GM21360 (cell line): Measurements from ENCODE around the gene GGT6.
"Not testable (repeated sequence)": the region's sequence is repeated elsewhere in the genome, so short reads cannot be mapped to it uniquely, and the experiment has no call there.

ENCODE experiments used
- ATAC-seq: cut with Tn5 transposase; IDR thresholded peaks from one replicate; pipeline ENCODE4 v1.9.1; 2021; ENCODE audit warnings: mild to moderate bottlenecking, moderate library complexity; ENCODE audit not compliant: unreplicated experiment

Gene GGT6

DNA sequence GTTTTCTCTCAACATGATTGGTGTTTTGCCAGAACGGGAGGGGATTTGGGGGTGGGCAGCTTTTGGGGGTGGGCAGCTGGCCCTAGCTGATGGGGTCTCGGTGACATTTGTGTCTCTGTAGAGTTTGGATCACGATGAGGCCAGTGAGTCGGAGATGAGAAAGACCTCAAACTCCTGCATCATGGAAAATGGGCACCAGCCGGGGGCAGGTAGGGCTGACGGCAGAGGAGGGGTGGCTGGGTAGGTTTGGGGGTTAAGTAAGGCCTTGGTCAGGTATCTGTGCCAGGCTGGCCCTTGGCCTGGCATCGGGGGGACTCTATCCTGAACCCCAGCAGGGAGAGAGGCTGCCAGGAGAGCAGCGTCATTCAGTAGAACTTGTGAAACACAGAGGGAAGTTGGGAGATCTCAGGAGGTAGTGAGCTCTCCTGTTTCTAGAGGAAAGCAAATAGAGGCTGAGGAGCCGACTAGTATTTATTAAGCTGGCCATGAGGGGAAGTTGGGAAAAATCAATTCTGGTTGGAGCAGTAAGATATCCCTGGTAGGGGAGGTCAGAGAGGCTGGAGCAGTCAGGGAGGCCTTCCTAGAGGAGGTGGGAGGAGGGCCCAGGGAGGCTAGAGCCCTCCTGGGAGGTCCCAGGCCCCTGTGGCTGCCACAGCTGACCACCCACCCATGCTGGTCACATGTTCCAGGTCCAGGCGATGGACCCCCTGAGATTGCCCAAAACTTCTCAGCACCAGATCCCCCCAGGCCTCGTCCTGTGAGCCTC, 32.0 kb upstream of the GGT6 start:
- no peak for ATAC-seq

DNA sequence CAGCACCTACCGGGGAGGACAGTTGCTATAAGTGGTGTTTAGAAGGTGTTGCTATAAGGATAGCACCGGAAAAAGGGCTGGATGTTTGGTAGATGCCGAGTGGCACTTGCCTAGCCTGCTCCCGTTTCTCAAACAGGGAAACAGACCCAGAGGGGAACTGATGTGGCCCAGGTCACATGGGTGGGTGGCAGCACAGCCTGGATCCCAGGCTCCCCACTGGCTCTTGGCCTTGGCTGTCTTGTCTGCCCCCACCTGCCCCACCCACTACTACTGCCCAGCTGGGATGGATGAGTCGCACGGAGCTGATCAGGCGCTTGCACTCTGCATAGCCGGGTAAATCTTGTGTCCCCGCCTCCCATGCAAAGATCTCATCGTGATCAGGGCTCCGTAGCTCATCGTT, 31.2 kb upstream of the GGT6 start:
- no peak for ATAC-seq

DNA sequence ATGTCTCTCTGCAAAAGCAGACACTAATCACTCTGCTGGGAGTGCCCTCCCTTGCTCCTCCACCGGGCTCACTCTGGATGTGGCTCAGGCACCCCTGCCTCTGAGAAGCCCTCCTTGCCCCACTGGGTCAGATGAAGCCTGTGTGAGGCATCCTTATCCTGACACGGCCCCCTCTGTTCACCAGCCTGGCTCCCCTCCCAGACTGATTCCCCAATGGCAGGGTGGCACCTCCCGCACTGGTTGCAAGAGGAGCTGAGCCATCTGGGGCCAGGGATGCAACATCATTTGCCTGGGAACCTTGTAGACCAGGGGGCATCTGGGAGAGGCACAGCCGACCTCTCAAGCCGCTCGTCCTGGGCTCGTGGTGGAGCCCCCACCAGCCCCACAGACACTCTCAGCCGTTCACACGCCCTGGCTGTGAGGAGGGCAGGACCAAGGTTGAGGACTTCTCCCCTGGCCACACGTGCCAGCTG, 30.6 kb upstream of the GGT6 start:
- no peak for ATAC-seq

DNA sequence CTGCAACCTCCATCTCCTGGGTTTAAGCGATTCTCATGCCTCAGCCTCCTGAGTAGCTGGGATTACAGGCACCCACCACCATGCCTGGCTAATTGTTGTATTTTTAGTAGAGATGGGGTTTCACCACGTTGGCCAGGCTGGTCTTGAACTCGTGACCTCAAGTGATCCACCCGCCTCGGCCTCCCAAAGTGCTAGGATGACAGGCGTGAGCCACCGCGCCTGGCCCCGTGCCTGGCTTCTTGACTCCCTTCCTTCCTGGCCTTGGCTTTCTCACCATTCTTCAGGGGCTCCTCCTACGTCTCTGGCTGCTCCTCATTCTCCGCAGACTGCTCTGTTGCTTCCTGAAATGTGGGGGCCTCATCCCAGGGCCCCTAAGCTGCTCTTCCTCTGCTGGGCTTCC, 29.7 kb upstream of the GGT6 start:
- ATAC-seq = not testable (repeated sequence)

DNA sequence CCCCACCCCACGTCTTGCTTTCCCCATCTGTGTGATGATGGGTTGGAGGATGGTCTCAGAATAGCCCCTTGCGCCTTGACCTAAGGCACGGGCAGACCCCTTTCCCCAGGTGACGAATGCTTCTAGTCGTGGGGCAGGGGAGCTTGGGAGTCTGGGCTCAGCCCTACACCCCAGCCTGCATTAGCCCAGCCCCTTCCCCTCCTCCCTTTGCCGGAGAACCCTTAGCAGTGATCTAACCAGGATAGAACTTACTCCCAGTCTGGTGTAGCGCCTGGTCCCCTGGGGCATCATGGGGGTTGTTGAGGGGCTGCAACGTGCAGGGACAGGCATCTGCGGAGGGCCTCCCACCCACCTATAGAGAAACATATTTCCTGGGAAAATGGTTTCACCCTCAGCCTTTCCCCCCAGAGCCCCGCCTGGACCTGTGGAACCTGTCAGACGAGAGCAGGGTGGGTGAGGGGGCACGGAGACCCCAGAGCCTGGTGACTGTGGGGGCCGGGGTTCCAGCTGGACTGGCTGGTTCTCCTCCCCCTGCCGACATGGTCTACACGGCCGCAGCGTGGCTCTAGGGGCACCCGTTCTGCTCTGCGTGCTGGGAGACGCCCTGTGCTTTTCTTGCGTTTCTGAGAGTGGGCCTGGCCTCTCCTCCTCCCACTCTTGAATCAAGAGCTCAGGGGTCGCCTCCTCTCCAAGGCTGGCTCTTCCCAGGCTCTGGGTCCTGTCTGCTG, 28.7 kb upstream of the GGT6 start:
- ATAC-seq = no peak

DNA sequence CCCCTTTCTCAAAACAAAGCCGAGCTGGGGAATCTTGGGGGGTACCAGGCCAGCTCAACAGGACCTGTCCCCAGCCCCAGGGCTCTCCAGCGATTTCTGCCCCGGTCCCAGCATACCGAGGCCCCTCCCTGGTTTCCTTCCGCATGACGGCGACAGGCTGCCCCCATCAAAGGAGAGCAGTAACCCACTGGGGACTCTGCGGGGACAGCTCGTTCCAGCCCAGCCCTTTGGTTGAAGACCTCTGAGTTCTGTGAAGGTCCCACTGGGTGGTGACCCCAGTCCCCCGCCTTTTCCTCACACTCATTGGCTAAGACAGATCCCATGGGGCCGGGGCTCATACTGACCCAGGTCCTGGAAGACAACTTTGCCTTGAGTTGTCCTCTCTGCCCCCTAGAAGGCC, 28.0 kb upstream of the GGT6 start:
- no peak for ATAC-seq

DNA sequence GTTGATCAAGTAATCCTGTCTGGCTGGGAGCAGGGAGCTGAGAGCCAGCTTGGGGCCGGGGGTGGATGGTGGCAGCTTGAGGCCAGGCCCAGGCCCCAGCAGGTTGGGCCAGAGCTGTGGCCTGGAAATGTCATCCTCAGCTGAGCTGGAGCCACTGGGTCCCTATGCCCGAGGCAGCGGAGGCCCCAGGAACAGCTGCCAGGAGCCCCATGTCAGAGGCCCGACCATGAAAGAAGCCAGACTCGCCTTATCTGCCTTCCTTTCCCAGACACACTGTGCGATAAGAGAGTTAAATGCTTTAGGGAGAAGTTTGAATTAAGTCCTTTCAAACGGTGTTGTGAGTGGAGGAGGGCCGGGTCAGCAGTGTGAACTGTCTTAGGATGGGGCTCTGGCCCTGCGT, 27.4 kb upstream of the GGT6 start:
- ATAC-seq = no peak

DNA sequence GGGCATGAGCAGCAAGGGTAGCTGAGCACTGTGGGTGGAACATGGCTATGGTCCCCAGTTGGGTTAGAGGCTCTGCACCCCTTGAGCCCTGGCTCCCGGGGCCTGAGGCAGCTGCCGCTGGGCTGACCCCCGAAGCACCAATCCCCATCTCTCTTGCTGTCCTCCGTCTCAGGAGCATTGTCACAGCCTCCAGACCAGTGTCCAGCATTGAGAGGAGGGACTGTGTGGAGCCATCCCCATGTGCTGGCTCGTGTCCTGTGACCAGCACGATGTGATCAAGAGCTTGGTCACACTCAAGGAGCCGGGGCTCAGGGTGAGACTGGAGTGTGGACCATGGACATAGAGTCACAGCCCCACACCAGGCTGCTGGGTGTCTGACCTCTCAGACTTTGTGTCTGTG, 26.8 kb upstream of the GGT6 start:
- no peak for ATAC-seq

DNA sequence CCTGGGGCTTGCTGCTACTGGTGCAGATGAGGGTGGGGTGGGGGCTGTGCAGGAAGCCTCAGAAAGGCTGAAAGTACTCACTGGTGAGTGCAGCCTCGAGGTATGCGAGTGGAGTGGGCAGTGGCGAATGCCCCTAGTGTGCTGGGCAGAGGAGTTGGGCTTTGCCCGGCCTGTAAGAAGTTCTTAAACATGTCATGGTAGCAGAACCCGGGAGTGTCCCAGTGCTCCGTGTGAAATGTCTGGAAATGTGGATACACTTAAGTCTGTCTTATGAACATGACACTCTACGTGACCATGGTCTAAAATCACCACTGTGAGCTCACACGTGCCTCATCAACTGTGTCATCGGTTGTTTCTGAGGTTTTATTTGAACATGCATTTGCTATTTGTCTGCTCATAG, 25.7 kb upstream of the GGT6 start:
- no peak for ATAC-seq

DNA sequence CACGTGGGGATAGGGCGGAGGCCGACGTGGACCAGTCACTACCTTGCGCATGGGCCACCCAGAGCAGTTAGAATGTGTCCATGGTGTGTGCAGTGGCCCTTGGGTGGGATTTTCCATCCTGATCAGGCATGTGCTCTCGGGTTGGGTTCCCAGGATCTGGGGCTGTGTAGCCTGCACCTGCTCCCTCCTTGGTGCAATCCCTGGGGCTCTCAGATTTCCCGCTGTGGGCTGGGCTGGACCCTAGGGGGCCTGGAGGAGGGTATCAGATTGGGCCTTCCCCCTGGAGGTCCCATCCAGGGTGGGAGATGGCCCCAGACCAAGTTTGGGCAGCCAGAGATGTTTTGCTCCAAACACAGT, 25.2 kb upstream of the GGT6 start:
- ATAC-seq = no peak

DNA sequence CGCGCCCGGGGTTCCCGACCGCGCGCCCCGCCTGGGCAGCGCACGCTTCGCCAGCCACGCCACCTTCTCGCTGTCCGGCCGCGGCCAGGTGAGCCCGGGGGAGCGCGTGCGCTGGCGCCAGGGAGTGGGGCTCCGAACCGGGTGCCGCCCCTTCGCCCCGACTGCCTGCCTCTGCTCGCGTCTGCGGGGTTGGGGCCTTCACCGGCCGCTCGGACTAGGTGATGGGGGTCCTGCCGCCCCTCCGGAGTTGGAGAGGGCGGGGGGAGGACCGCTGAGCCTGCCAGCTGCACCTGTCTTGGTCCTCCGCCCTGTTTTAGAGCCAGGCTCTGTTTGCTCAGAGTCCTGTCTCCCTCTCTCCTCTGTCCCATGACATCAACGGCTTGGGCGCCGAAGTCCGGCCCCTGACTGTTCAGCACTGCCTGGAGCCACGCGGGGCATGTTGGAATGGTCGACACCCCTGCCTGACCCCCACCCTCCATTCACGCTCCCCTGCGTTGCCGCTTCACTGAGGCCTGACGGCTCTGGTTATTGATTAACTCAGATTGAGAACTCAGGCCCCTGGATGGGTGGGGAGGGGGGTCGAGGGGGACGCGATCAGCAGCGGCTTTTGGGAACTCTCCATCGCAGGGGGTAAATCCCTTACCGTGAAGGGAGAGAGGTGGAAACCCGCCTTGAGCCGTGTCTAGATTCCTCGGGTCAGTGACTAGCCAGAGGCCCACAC, 24.7 kb upstream of the GGT6 start:
- ATAC-seq = no peak

DNA sequence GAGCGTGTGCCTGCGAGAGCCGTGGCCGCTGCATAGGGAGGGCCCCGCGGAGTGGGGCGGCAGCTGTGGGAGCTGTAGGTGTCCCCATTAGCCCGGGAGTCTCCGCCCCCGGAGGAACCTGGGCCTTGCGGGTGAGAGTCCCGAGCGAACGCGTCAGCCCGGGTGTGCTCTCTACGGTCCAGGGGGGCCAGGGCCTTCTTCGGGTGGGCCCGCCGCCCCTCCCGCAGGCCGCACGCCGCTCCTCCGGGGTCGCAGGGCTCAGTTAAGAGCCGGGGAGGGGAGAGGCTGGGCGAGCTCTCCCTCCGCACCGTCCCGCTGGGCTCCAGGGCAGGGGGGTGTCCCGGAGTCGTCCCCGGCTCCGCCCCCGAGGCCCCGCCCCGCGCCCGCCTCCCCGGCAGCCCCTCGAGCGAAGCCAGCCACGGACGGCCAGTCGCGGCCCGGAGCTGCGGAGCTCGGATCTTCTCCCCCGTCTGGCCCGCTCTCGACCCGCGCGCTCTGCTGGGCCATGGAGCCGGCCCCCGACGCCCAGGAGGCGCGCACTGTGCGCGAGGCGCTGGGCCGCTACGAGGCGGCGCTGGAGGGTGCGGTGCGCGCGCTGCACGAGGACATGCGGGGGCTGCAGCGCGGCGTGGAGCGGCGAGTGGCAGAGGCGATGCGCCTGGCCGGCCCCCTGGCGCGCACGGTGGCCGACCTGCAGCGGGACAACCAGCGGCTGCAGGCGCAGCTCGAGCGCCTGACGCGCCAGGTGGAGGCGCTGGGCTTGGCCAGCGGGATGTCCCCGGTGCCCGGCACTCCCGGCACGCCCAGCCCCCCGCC, 23.9 kb upstream of the GGT6 start, which contains the start of gene SMTNL2:
Gene SMTNL2 (plus strand): TSS at position 429 of the 816 bp plus-strand sequence. CDS start 77 bp downstream, at position 506.
- ATAC-seq = no peak

DNA sequence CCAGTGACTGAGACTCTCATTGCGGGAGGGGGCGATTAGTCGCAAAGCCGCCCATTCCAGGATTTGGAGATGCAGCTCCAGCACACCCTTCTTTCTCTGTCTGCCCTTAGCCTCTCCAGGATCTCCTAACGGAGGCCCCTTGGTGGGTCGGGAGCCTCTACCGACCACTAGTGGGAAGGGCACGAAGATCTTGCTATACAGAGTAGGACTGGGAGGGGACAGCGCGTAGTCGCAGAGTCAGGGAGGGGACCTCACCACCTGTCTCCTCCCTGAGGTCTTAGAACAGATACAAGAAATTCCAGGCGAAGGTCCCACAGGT, 23.4 kb upstream of the GGT6 start:
- no peak for ATAC-seq

DNA sequence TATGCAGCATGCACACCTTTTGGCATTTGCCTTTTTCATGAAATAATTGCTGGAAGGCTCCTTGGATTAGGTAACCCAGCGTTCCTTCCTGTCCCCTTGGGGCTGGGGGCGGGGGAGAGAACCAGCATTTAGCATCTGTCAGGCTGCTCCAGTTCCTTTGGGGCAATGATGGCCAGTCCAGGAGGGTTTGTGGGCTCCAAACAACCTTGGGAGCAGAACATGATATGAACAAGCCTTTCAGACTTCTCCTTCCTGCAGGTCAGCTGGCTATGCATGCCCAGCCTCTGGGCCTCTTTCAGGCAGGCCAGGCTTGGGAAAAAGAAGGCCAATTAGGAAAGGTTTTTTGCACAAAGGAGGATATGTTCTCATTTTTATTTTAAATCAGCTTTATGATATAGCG, 22.8 kb upstream of the GGT6 start:
- ATAC-seq = no peak

DNA sequence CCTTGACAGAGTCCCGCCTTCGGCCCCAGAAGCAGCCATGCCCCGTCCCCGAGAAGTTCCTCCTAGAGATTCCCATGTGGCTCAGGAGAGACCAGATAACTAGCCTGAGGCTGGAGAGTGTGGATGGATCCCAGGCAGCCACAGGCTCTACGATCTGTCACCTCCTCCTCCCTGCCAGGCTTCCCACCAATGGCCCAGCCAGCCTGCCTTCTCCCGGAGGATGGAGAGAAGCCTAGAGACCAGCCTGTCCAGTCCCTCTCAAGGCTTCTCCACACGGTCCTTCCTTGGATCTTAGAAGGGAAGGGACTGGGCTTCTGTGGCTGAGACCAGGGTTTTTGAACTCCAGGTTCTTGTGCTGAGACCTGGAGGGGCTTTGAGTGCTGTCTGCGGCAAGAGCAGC, 22.3 kb upstream of the GGT6 start:
- ATAC-seq = no peak

DNA sequence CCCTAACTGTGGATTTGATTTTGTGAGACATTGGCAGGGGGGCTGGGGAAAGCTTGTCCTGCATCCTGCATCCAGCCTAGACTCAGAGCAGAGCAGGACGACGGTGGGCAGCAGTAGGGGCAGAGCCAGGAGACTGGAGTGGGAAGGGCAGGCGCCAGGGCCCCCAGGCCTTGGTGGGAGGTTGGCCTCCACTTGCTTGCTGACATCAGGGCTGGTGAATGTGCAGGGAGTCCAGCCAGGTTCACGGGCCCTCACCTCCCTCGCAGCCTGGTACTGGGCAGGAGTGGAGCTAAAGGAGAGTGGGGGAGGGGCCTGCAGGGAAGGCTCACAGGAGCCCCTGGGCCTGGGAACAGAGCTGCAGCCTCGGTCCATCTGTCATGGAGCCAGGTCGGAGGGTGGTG, 21.7 kb upstream of the GGT6 start:
- ATAC-seq = no peak

DNA sequence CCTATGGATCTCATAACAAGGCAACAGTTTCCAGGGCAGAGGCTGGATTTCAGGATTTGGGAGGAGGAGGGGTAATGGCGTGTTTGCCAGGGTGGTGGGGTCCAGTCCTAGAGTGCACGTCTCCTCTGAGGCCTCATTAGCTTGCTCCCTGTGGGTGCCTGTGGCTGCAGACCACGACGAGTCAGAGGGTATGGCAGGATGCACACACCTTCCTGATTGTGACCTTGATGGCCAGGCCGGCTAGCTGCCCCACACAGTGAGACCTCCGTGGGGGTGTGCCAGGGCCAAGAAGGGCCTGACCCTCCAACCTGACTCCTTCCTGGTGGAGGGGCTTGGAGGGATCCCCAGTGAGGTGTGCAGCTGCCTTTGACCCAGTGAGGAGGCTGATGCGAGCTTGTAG, 19.9 kb upstream of the GGT6 start:
- ATAC-seq = no peak

DNA sequence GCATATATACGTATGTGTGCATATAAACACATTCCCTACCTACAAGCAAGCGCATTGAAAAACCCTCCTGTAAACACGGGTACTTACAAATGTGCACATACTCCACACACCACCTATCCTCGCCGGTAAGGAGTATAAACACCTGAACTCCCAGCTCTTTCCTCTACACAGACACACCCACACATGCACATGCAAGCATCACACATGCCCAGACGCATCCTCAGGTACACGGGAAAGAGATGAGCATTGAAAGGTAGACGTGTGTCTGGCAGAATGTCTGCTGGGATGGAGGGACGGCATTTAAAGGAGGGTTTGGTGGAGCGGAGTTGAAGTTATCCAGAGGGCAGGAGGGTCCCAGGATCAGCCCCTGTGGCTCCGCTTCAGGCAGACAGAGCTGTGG, 19.3 kb upstream of the GGT6 start:
- no peak for ATAC-seq

DNA sequence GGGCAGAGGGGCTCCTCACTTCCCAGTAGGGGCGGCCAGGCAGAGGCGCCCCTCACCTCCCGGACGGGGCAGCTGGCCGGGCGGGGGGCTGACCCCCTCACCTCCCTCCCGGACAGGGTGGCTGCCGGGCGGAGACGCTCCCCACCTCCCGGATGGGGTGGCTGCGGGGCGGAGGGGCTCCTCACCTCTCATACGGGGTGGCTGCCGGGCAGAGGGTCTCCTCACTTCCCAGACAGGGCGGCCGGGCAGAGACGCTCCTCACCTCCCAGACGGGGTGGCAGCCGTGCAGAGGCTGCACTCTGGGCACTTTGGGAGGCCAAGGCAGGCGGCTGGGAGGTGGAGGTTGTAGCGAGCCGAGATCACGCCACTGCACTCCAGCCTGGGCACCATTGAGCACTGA, 18.0 kb upstream of the GGT6 start:
- not testable (repeated sequence) for ATAC-seq

DNA sequence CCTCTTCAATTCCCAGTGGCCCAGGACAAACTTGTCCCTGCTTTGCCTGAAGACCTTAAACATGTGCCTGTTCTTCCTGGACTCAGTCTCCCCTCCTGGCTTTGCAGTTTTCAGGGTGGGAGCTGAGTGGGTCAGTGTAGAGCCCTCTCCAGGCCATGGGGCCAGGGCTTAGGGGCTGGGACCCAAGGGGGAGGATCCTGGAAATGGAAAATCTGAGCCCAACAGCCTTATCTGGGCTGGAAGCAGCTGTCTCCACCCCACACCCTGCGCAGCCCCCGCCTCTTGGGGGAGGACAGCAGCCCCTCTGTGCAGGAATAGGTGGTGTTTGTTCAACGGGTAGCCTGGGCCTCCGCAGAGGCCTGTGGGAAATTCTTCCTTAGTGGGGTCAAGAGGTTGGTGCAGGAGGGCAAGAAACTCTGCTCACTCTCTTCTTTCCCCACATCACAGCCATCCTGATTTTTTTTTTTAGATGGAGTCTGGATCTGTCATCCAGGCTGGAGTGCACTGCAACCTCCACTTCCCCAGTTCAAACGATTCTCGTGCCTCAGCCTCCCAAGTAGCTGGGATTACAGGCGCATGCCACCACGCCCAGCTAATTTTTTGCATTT, 17.1 kb upstream of the GGT6 start:
- ATAC-seq = no peak
